ENCODE results near the gene OPN1SW.

OPN1SW gene

GRCh38 chr7:128775744-128776474, at the start of gene OPN1SW:
TSS of gene OPN1SW (minus strand) at chr7:128775794. CDS start at chr7:128775781, 13 bp downstream.
- DNase-seq = no peak

GRCh38 chr7:128821724-128822123, 46.1 kb upstream of the OPN1SW start:
- DNase-seq = no peak

GRCh38 chr7:128818694-128819093, 43.1 kb upstream of the OPN1SW start:
- DNase-seq = no peak

GRCh38 chr7:128815289-128815942, 39.8 kb upstream of the OPN1SW start:
- no peak for DNase-seq

GRCh38 chr7:128814499-128814898, 38.9 kb upstream of the OPN1SW start:
- DNase-seq = no peak

GRCh38 chr7:128812514-128813168, 37.0 kb upstream of the OPN1SW start:
- peak; percentile 84 for DNase-seq

- DNase-seq = peak; percentile 24
These were observed 36.2 kb upstream of the OPN1SW start for GRCh38 chr7:128811631-128812430.

GRCh38 chr7:128810997-128811396, 35.4 kb upstream of the OPN1SW start:
- DNase-seq = no peak

- no peak for DNase-seq
These were observed 34.9 kb upstream of the OPN1SW start for GRCh38 chr7:128810473-128810872.

- DNase-seq = no peak
These were observed 33.8 kb upstream of the OPN1SW start for GRCh38 chr7:128809363-128809762.

GRCh38 chr7:128807191-128807590, 31.6 kb upstream of the OPN1SW start:
- no peak for DNase-seq

GRCh38 chr7:128805225-128805624, 29.6 kb upstream of the OPN1SW start:
- DNase-seq = no peak

- DNase-seq = no peak
These were observed 28.9 kb upstream of the OPN1SW start for GRCh38 chr7:128804484-128804883.

- DNase-seq = no peak
These were observed 26.2 kb upstream of the OPN1SW start for GRCh38 chr7:128801667-128802418.

GRCh38 chr7:128801003-128801402, 25.4 kb upstream of the OPN1SW start:
- DNase-seq = no peak

- DNase-seq = no peak
These were observed 25.0 kb upstream of the OPN1SW start for GRCh38 chr7:128800567-128800966.

- DNase-seq = no peak
These were observed 23.9 kb upstream of the OPN1SW start for GRCh38 chr7:128799451-128799850.

- no peak for DNase-seq
These were observed 20.7 kb upstream of the OPN1SW start for GRCh38 chr7:128796327-128796726.

- DNase-seq = no peak
These were observed 19.5 kb upstream of the OPN1SW start for GRCh38 chr7:128795129-128795528.

GRCh38 chr7:128794436-128794835, 18.8 kb upstream of the OPN1SW start:
- DNase-seq = no peak

GRCh38 chr7:128794020-128794419, 18.4 kb upstream of the OPN1SW start:
- no peak for DNase-seq

- no peak for DNase-seq
These were observed 17.6 kb upstream of the OPN1SW start for GRCh38 chr7:128793181-128793547.
